Measurements from ENCODE around the gene MYL10. TPM values are rescaled to one million over a fixed set of nuclear protein-coding genes. Genes with fewer than 3 reads are reported as not detected.

Gene MYL10
- total RNA-seq, 2 experiments from 2014 or later = not detected

DNA sequence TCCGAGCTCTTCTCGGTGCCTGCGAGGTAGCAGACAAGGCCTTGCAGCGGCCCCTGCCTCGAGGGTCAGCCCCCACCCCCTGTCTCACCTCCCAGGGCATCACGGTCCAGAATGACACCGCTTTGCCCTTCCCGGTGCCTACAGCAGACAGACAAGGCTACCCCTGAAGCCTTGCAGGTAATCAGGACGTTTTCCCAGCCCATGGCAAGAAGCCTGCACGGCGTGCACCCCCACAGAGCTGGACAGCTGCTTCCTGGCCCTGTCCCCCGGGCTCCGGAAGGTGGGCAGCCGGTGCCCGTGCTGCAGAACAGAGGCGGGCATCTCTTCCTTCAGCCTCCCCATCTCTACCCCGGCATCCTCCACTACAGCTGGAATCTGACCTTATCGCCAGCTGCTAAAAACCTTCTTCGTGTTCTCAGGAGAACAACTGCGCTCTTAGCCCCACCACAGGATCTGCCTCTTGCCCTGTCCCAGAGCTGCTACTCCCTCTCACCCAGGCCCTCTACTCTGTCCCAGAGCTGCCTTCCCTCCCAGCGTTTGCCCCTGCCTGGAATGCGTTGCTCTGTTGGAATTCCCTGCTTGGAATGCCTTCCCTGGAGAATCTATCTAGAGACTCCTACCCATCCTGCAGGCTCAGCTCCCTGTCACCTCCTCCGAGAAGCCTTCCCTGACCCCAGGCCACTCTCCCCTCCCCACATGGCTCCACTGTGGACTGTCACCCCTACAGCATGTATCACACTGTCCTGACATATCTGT lies 4.7 kb downstream of the MYL10 start:
- DNase-seq = no peak
- ChIA-PET POLR2A (no interaction called here), CTCF (interaction anchor here (1.0 kb wide), 1 partner anchor 81 kb away, joined by 3 read pairs; no protein-coding TSS in a partner anchor)
- no peaks in the 10 kb centered on the region for H3K4me1 Mint-ChIP-seq
- H3K27me3 Mint-ChIP-seq = peaks cover 15% of the 10 kb centered on the region
- H3K9me3 Mint-ChIP-seq = no peaks in the 10 kb centered on the region
- H3K27ac Mint-ChIP-seq = no peak overlapping the region
- no peak overlapping the region for H3K4me3 Mint-ChIP-seq
- H3K36me3 Mint-ChIP-seq (ENCODE audit: low read depth) = no peaks in the 10 kb centered on the region

DNA sequence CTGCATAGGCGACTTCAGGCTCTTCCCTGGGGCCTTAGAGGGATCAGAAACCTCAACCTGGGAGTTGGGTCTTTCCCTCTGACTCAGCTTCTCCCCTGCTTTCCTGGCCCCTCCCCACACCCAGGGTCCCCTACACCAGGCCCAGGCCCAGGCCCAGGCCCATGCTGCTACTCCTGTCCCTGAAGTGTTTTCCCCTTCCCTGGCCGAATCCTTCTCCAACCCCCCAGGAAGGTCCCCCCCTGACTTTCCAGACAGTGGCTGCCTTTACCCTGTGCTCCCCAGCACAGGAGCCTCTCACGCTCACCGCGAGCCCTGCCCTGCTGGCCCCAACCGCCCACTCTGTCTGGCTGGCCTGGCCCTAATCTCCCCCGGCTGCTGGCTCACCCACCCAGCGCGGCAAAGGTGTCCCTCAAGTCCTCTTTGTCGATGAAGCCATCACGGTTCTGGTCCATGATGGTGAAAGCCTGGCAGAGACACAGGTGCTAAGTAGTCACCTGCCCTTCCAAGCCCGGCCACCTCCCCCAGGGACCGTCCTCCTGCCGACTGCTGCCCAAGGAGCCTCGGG lies 6.4 kb downstream of the MYL10 start:
- CTCF ChIA-PET = interaction anchor here (0.9 kb wide), 1 partner anchor 10 kb away, joined by 4 read pairs; no protein-coding TSS in a partner anchor

DNA sequence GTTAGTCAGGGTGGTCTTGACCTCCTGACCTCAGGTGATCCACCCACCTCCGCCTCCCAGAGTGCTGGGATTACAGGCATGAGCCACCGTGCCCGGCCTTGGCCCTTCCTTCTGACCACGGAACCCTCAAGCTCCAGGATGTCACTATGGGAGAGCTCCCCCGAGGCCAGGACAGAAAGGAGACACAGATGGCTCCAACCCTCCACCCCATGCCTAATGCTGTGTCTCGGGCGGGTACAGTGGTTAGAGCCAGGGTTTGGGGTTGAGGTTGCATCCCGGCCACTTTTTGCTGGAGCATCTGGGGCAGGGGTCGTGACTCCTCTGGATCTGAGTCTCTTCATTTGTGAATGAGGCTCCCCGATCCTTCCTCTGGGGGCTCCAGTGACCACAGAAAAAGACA lies 8.1 kb downstream of the MYL10 start:
- Mint-ChIP-seq H3K9me3 (no peaks in the 10 kb centered on the region), H3K4me3 (no peak overlapping the region), H3K4me1 (no peaks in the 10 kb centered on the region), H3K27me3 (peaks cover 13% of the 10 kb centered on the region), H3K27ac (no peak overlapping the region), H3K36me3 (ENCODE audit: low read depth) (no peaks in the 10 kb centered on the region)
- CTCF ChIA-PET = no interaction called here
- POLR2A ChIA-PET = no interaction called here
- no peak for DNase-seq

More for the DNA sequence above, 6.4 kb downstream of the MYL10 start:
- Mint-ChIP-seq H3K9me3 (no peaks in the 10 kb centered on the region), H3K27ac (no peak overlapping the region), H3K4me3 (no peak overlapping the region), H3K27me3 (peaks cover 15% of the 10 kb centered on the region), H3K4me1 (no peaks in the 10 kb centered on the region), H3K36me3 (ENCODE audit: low read depth) (no peaks in the 10 kb centered on the region)
- POLR2A ChIA-PET = no interaction called here
- no peak for DNase-seq

DNA sequence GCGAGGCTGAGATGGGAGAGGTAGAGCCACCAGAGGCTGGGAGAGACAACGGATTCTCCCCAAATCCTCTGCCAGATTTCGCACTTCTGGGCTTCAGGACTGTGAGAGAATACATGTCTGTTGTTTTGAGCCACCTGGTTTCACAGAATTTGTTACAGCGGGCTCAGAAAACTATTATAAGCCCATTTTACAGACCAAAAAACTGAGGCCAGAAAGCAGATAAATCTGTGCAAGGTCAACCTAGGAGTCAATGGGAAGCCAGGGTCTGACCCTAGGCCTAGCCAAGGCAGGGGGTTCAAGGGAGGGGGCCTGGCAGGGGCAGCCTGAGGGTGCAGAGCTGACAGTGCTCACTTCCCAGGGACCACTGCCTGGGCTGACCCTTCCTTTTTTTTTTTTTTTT lies 8.7 kb downstream of the MYL10 start:
- ChIA-PET CTCF (interaction anchor here (0.6 kb wide), 1 partner anchor 210 kb away, joined by 4 read pairs; no protein-coding TSS in a partner anchor), POLR2A (no interaction called here)
- no peak for DNase-seq
- H3K36me3 Mint-ChIP-seq (ENCODE audit: low read depth) = no peaks in the 10 kb centered on the region
- no peak overlapping the region for H3K27ac Mint-ChIP-seq
- H3K4me1 Mint-ChIP-seq = no peaks in the 10 kb centered on the region
- no peak overlapping the region for H3K4me3 Mint-ChIP-seq
- no peaks in the 10 kb centered on the region for H3K9me3 Mint-ChIP-seq
- H3K27me3 Mint-ChIP-seq = peaks cover 7% of the 10 kb centered on the region

DNA sequence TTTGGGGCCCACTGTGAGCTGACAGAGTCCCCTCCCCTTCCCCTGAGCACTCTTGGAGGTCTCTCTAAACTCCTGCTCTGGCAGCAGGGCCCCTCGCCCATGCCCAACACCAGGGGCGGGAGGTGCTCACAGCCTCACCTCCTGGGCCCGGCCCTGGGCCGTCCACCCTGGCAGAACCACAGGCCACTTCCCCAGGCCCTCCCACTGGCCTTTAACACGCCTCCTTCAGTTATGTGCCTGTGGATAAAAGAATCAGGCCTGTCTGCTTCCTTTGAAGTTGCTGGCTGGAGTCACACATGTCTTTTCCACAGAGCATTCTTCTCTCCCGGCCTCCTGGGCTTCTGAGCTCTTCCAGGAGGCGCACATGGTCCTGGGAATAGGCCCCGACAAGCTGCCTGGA lies 10.2 kb downstream of the MYL10 start:
- Mint-ChIP-seq H3K27me3 (no peaks in the 10 kb centered on the region), H3K27ac (no peak overlapping the region), H3K36me3 (ENCODE audit: low read depth) (no peaks in the 10 kb centered on the region), H3K4me1 (no peaks in the 10 kb centered on the region), H3K4me3 (no peak overlapping the region), H3K9me3 (no peaks in the 10 kb centered on the region)
- ChIA-PET POLR2A (no interaction called here), CTCF (no interaction called here)
- DNase-seq = no peak

DNA sequence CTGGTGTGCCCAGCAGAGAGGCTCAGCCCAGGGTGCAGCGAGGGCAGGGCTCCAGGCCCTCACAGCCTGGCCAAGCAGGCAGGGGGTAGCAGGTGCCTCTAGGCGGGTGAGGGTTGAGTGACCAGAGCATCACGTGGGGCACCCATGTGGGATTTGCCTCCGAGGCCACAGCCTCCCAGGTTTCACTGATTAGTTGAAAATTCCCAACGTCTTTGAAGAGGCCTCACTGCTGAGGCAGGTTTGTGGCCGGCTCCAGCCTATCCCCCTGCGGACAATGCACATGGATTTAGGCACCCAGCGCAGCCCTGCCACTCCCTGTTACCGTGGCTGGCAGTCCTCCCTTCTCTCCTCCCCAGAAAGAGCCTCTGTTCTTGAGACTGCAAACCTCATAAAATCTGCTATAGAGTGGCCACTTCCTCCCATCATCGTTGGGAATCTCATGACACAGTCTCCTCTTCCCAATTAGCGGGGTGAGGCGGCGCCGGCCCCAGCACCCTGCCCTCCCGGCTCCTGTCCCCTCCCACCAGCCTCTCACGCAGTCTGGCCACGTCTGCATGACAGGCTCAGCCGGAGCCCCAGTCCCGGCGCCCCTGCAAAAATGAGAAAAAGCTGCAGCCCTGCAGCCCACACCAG lies 10.8 kb downstream of the MYL10 start:
- Mint-ChIP-seq H3K36me3 (ENCODE audit: low read depth) (no peaks in the 10 kb centered on the region), H3K4me1 (no peaks in the 10 kb centered on the region), H3K4me3 (no peak overlapping the region), H3K27me3 (no peaks in the 10 kb centered on the region), H3K27ac (no peak overlapping the region), H3K9me3 (no peaks in the 10 kb centered on the region)
- POLR2A ChIA-PET = no interaction called here
- DNase-seq = no peak
- CTCF ChIA-PET = no interaction called here

DNA sequence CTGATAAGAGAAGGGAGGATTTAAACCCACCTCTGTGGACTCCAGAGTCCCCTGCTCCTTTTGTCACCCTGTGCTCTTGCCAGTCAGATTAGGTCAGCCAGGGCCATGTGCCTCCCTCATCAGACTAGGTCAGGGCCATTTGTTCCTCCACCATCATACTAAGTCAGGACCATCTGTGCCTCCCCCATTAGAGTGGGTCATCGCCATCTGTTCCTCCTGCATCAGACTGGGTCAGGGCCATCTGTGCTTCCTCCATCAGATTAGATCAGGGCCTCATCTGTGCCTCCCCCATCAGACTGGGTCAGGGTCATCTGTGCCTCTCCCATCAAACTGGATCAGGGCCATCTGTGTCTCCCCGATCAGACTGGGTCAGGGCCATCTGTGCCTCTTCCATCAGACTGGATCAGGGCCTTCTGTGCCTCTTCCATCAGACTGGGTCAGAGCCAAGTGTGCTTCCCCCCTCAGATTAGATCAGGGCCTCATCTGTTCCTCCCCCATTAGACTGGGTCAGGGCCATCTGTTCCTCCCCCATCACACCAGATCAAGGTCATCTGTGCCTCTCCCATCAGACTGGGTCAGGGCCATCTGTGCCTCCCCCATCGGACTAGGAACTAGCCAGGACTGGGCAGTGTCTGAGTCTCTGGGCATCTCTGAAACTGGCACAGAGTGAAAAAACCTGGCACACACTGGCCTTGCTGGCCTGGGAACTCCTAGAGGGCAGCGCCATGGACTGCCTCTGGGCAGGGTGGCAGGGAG lies 11.5 kb downstream of the MYL10 start:
- Mint-ChIP-seq H3K4me3 (no peak overlapping the region), H3K4me1 (no peaks in the 10 kb centered on the region), H3K27me3 (no peaks in the 10 kb centered on the region), H3K27ac (no peak overlapping the region), H3K36me3 (ENCODE audit: low read depth) (no peaks in the 10 kb centered on the region), H3K9me3 (no peaks in the 10 kb centered on the region)
- ChIA-PET CTCF (no interaction called here), POLR2A (no interaction called here)
- DNase-seq = no peak

DNA sequence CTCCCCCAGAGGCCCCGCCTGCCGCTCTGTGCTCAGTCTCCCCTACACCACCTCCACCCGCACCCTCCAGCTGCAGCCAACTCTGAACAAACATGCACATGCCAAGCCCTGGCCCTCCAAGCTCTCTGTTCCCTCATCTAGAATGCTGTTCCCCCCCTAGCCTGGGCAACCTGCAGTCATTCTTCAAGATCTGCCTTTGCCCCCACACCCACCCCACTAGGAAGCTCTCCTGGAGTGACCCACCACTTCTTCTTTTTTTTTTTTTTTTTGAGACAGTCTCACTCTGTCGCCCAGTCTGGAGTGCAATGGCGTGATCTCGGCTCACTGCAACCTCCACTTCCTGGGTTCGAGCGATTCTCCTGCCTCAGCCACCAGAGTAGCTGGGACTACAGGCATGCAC lies 13.7 kb downstream of the MYL10 start:
- H3K27ac Mint-ChIP-seq = no peak overlapping the region
- ChIA-PET CTCF (interaction anchor here (0.7 to 1.7 kb wide), 2 partner anchors 12 to 252 kb away, joined by 4 read pairs; no protein-coding TSS in a partner anchor), POLR2A (no interaction called here)
- no peaks in the 10 kb centered on the region for H3K27me3 Mint-ChIP-seq
- H3K4me1 Mint-ChIP-seq = no peaks in the 10 kb centered on the region
- H3K9me3 Mint-ChIP-seq = no peaks in the 10 kb centered on the region
- no peaks in the 10 kb centered on the region for H3K36me3 Mint-ChIP-seq (ENCODE audit: low read depth)
- H3K4me3 Mint-ChIP-seq = no peak overlapping the region
- no peak for DNase-seq

DNA sequence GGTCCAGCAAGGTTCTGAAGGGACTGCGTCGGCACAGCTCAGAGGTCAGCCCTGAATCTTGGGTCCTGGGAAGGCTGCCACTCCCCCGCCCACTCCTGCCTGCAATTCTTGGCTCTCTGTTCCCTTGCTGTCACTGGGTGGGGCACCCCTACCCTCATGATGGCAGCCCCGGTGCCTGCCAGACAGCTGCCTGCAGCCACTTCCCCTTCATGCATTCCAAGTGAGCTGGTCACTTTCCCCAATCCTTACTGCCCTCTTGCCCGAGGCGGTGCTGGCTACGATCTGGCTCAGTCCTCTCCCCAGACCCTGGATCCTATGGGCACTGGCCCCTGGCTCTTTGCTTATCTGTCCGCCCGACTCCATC lies 14.2 kb downstream of the MYL10 start:
- Mint-ChIP-seq H3K27me3 (peaks cover 2% of the 10 kb centered on the region), H3K36me3 (ENCODE audit: low read depth) (no peaks in the 10 kb centered on the region), H3K9me3 (no peaks in the 10 kb centered on the region), H3K4me3 (no peak overlapping the region), H3K27ac (no peak overlapping the region), H3K4me1 (no peaks in the 10 kb centered on the region)
- POLR2A ChIA-PET = no interaction called here
- CTCF ChIA-PET = interaction anchor here (1.7 kb wide), 1 partner anchor 12 kb away, joined by 4 read pairs; no protein-coding TSS in a partner anchor
- DNase-seq = no peak

DNA sequence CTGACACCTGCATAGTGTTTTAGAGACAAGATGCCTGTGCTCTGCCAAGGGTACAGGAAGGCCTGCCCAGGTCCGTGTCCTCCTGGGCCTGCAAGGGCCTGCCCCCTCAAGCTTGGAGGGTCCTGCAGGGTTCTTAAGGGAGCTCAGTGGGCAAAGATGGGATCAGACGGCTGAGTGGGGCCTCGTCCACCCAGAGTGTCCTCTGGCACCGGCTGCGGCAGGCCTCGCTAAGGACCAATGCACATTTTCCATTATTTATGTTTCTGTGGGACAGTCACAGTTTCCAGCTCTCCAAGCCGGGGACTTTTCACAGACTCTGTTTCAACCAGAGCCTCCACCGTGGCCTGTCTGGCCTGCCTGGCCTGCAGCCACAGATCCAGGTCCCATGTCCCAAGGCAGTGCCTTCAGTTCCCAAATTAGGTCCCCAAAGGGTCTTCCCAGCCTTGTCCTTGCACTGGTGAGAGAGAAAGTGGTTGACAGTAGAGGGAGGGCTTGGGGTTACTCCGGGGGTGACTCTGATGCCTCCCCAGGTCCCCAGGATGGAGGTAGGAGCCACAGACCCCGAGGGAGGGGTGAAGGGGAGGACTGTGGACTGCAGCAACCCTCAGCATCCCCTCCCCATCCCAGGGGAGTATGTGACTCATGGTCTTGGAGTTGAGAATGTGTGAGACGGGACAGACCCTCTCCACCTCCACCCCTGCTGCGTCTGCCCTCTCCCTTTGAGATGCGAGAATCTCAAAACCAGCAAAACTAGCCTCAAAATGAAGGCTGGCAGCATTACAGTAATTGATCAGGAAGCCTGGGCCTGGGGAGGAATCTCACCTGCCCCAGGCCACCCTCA lies 14.8 kb downstream of the MYL10 start:
- Mint-ChIP-seq H3K9me3 (no peaks in the 10 kb centered on the region), H3K36me3 (ENCODE audit: low read depth) (no peaks in the 10 kb centered on the region), H3K4me3 (no peak overlapping the region), H3K27ac (no peak overlapping the region), H3K27me3 (peaks cover 2% of the 10 kb centered on the region), H3K4me1 (no peaks in the 10 kb centered on the region)
- no peak for DNase-seq
- ChIA-PET POLR2A (no interaction called here), CTCF (interaction anchor here (1.7 kb wide), 1 partner anchor 11 kb away, joined by 4 read pairs; no protein-coding TSS in a partner anchor)

DNA sequence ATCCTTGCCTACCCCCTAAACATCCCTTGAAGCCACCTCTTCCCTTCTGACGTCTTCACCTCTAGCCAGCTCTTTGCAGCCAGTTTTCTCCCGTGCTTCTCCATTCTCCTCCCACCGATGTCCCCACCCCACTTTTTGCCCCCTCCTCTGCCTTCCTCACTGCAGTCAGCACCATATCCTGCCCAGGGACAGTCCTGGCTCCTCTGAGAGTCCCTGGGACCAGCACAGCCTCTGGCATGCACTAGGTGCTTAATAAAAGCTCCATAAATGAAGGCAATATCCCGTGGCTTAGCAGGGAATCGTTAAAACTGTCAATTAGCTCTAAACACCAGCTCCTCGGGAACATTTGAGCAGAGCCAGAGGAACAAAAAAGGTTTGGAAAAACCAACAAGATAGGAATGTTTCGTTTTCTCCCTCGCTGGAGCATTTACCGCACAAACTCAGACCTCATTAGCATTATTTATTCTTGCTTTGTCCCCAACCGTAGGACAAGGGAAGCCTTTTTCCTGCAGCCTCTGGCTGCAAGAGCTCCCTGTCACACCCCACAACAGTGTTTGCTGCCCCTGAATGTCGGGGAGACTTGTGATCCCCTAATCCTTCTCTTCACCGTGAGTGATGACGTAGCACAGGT lies 16.1 kb downstream of the MYL10 start:
- no peaks in the 10 kb centered on the region for H3K4me1 Mint-ChIP-seq
- no peaks in the 10 kb centered on the region for H3K9me3 Mint-ChIP-seq
- H3K27me3 Mint-ChIP-seq = peaks cover 2% of the 10 kb centered on the region
- H3K36me3 Mint-ChIP-seq (ENCODE audit: low read depth) = no peaks in the 10 kb centered on the region
- ChIA-PET CTCF (interaction anchor here (1.0 kb wide), 1 partner anchor 9 kb away, joined by 4 read pairs; no protein-coding TSS in a partner anchor), POLR2A (interaction anchor here (0.7 kb wide), 1 partner anchor 335 kb away, joined by 3 read pairs; no protein-coding TSS in a partner anchor)
- H3K4me3 Mint-ChIP-seq = no peak overlapping the region
- H3K27ac Mint-ChIP-seq = no peak overlapping the region
- DNase-seq = no peak
